Suprapubic skin (tissue), 4 donors: Measurements from ENCODE around the gene EIF4G2. TPM values are rescaled to one million over a fixed set of nuclear protein-coding genes. Genes with fewer than 3 reads are reported as not detected.

Experiments used
- DNase-seq, 2 donors: peaks; one replicate each; pipeline ENCODE4 v3.0.0-alpha.2; 2019; ENCODE audit warnings: low spot score in 2 of 2
- H3K27ac ChIP-seq: fragments of 200-600 bp; sonication (generic); one replicate; pipeline ENCODE4 v1.5.1; 2019
- H3K27me3 ChIP-seq: fragments of 200-600 bp; sonication (generic); one replicate; pipeline ENCODE4 v1.5.1; 2019
- H3K36me3 ChIP-seq: fragments of 200-600 bp; sonication (generic); one replicate; pipeline ENCODE4 v1.5.1; 2019
- H3K4me1 ChIP-seq: fragments of 200-600 bp; sonication (generic); one replicate; pipeline ENCODE4 v1.5.1; 2019
- H3K4me3 ChIP-seq: fragments of 200-600 bp; sonication (generic); one replicate; pipeline ENCODE4 v1.5.1; 2019; ENCODE audit warnings: mild to moderate bottlenecking
- H3K9me3 ChIP-seq: fragments of 200-600 bp; sonication (generic); one replicate; pipeline ENCODE4 v1.5.1; 2019
- EP300 ChIP-seq: sonication (generic); formaldehyde crosslinking; IDR thresholded peaks from one replicate; pipeline ENCODE4 v1.6.1; 2017; ENCODE audit warnings: antibody characterized with exemption
- POLR2A ChIP-seq, 2 donors: fragments of 450-650 bp; IDR thresholded peaks; one replicate each; pipeline ENCODE4 v1.6.1; 2017; ENCODE audit warnings: antibody characterized with exemption in 2 of 2, mild to moderate bottlenecking in 2 of 2, moderate library complexity in 2 of 2
- POLR2AphosphoS5 ChIP-seq, 3 donors: sonication (generic); formaldehyde crosslinking; IDR thresholded peaks; one replicate each; pipeline ENCODE4 v1.6.1; 2017; ENCODE audit warnings: antibody characterized with exemption in 3 of 3
- WGBS: methylation state at CpG from one replicate; pipeline ENCODE4 v1.1.5; 2018; 5-methylcytosine and 5-hydroxymethylcytosine counted together
- total RNA-seq, 4 donors: library from RNA; depleted of rRNA; stranded (reverse); fragments of >200 nt; gene quantifications; one replicate each; pipeline ENCODE4 v1.1.0, GENCODE V29; 2016
- TF ChIP-seq, protein P1 (sequence below), 2 donors: fragments of 200-600 bp in 1 of 2; fragments of 450-650 bp in 1 of 2; sonication (generic) in 1 of 2; IDR thresholded peaks; one replicate each; pipeline ENCODE4 v1.5.1; 2016 to 2019; ENCODE audit warnings: antibody characterized with exemption in 2 of 2, mild to moderate bottlenecking in 1 of 2, moderate library complexity in 1 of 2

EIF4G2 gene
- total RNA-seq, 4 donors from 2014 or later: 439 to 593 (median 477) TPM

DNA sequence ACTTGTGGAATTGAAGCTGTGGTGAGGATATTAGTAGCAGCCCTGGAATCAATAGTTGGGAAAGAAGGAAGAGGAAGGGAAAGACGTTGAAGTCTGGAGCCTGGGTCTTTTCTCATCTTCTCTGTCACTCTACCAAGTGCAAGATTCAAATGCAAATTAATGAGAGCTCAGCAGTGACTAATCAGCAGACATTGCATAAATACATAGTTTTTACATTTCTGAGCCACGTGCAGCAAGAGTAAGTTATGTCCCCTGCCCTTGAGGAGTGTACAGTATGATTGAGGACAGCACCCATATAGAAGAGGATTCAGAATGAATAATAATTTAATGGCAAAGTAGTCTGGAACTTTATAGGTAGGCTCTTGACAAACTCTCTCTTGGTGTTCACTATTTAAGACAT lies 33.9 kb downstream of the EIF4G2 start:
- no peaks in the 10 kb centered on the region for H3K9me3 ChIP-seq
- TF ChIP-seq, protein P1, sequence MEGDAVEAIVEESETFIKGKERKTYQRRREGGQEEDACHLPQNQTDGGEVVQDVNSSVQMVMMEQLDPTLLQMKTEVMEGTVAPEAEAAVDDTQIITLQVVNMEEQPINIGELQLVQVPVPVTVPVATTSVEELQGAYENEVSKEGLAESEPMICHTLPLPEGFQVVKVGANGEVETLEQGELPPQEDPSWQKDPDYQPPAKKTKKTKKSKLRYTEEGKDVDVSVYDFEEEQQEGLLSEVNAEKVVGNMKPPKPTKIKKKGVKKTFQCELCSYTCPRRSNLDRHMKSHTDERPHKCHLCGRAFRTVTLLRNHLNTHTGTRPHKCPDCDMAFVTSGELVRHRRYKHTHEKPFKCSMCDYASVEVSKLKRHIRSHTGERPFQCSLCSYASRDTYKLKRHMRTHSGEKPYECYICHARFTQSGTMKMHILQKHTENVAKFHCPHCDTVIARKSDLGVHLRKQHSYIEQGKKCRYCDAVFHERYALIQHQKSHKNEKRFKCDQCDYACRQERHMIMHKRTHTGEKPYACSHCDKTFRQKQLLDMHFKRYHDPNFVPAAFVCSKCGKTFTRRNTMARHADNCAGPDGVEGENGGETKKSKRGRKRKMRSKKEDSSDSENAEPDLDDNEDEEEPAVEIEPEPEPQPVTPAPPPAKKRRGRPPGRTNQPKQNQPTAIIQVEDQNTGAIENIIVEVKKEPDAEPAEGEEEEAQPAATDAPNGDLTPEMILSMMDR (IDR thresholded peaks at IDR 0.05): no peak
- TF ChIP-seq POLR2AphosphoS5 (IDR thresholded peaks at IDR 0.05) (no peak), POLR2A (IDR thresholded peaks at IDR 0.05) (no peak), EP300 (no peak)
- no peak for DNase-seq

DNA sequence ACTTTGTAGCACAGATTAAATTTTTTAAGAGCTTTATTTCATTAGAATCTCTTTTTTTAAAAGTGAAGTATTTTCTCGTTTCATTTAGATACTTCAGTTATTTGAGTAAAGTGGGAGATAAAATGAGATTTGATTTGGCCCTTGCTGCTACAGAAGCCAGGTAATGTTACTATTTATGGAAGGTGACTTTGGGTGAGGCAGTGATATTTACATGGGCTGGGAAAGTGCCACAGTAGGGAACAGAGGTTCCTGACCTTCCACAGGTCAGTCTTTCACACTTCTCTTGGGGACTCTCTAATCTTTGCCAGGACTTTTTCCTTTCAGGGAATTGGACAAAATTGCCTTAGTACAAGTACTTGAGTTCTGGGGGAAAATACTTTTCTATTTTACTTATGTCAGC lies 37.3 kb downstream of the EIF4G2 start:
- no peak overlapping the region for H3K4me3 ChIP-seq
- H3K4me1 ChIP-seq: peaks cover 6% of the 10 kb centered on the region
- DNase-seq: no peak
- H3K27ac ChIP-seq: no peak overlapping the region
- H3K27me3 ChIP-seq: no peaks in the 10 kb centered on the region
- 88% methylated on average over 1 of the region's 1 CpG for WGBS
- H3K36me3 ChIP-seq: peaks cover 52% of the 10 kb centered on the region
- TF ChIP-seq, protein P1 (IDR thresholded peaks at IDR 0.05): no peak
- no peak for TF ChIP-seq EP300
- no peak for TF ChIP-seq POLR2A (IDR thresholded peaks at IDR 0.05)
- TF ChIP-seq POLR2AphosphoS5 (IDR thresholded peaks at IDR 0.05): no peak
- no peaks in the 10 kb centered on the region for H3K9me3 ChIP-seq

More for the DNA sequence above, 33.9 kb downstream of the EIF4G2 start:
- H3K27ac ChIP-seq: no peak overlapping the region
- H3K4me1 ChIP-seq: peaks cover 14% of the 10 kb centered on the region
- H3K4me3 ChIP-seq: no peak overlapping the region
- H3K27me3 ChIP-seq: no peaks in the 10 kb centered on the region
- WGBS: 62% methylated on average over 2 of the region's 2 CpGs
- peaks cover 80% of the 10 kb centered on the region for H3K36me3 ChIP-seq

DNA sequence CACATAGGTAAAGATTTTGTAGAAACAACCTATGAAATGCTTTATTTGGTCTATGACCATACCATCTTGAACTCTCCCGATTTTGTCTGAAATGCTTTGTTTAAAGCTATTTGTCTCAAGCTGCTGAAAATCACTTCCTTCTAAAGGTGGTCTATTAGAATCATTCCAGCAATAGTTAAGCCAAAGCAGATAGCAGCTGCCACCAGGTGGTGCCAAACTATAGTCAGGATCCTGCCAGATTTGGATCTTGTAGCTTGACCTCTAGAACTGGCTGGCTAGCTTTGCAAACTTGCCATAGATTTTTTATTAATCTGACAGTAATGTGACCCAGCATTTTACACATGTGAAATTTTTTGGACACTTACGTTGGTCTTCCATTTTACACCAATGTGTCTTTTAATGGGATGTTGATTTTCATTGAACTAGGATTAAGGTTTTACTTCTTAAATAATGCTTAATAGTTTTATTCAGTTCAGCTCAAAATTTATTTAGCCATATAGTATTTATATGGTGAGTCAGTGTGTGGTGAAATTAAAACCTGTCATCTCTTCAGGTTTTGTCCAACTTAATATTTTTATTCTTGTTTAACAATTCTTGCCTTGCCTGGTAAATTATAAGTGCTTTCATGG lies 38.0 kb downstream of the EIF4G2 start:
- peaks cover 45% of the 10 kb centered on the region for H3K36me3 ChIP-seq
- no peak for DNase-seq
- TF ChIP-seq, protein P1 (IDR thresholded peaks at IDR 0.05): peak; percentile 29 to 58
- no peak for TF ChIP-seq EP300

DNA sequence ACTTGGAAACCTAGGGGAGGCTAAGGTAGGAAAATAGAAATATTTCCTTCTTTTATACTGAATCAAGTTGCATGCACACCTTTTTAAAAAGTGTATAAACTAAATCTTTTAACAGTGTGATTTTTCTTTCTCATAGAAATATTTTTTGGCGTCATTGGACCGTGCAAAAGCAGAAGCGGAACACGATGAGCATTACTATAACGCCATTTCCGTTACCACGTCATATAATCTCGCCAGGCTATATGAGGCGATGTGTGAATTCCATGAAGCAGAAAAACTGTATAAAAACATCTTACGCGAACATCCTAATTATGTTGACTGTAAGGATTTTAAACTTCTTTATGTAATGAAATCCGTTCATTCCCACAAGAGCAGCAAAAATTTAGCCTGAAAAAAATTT lies 44.3 kb downstream of the EIF4G2 start:
- WGBS: 88% methylated on average over 12 of the region's 12 CpGs
- H3K9me3 ChIP-seq: no peaks in the 10 kb centered on the region
- no peaks in the 10 kb centered on the region for H3K27me3 ChIP-seq
- H3K4me3 ChIP-seq: no peak overlapping the region
- no peaks in the 10 kb centered on the region for H3K4me1 ChIP-seq
- TF ChIP-seq POLR2AphosphoS5 (IDR thresholded peaks at IDR 0.05) (no peak), POLR2A (IDR thresholded peaks at IDR 0.05) (no peak), EP300 (no peak)
- TF ChIP-seq, protein P1 (IDR thresholded peaks at IDR 0.05): no peak
- DNase-seq: no peak
- H3K36me3 ChIP-seq: peaks cover 19% of the 10 kb centered on the region
- H3K27ac ChIP-seq: no peak overlapping the region

More for the DNA sequence above, 38.0 kb downstream of the EIF4G2 start:
- no peak overlapping the region for H3K27ac ChIP-seq
- 48% methylated on average over 2 of the region's 2 CpGs for WGBS
- H3K4me1 ChIP-seq: peaks cover 6% of the 10 kb centered on the region
- H3K4me3 ChIP-seq: no peak overlapping the region
- H3K9me3 ChIP-seq: no peaks in the 10 kb centered on the region
- H3K27me3 ChIP-seq: no peaks in the 10 kb centered on the region

DNA sequence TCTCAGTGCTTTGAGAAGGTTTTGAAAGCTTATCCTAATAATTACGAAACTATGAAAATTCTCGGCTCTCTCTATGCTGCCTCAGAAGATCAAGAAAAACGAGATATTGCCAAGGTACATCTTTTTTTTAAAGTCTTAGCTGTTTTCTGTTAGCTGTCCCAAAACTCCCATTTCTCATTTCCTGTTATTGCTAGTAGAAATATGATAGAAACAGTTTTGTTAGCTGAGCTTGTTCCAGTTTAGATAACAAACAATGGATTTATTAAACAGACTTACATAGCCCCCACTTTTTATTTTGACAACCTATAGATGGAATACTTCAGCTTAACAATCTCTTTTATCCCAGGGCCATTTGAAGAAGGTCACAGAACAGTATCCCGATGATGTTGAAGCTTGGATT lies 45.0 kb downstream of the EIF4G2 start:
- no peak overlapping the region for H3K4me3 ChIP-seq
- no peak for DNase-seq
- H3K27me3 ChIP-seq: no peaks in the 10 kb centered on the region
- H3K36me3 ChIP-seq: peaks cover 23% of the 10 kb centered on the region
- H3K4me1 ChIP-seq: no peaks in the 10 kb centered on the region
- no peak for TF ChIP-seq POLR2A (IDR thresholded peaks at IDR 0.05)
- TF ChIP-seq EP300: no peak
- TF ChIP-seq, protein P1 (IDR thresholded peaks at IDR 0.05): no peak
- no peak for TF ChIP-seq POLR2AphosphoS5 (IDR thresholded peaks at IDR 0.05)
- WGBS: 91% methylated on average over 4 of the region's 4 CpGs
- H3K27ac ChIP-seq: no peak overlapping the region
- H3K9me3 ChIP-seq: no peaks in the 10 kb centered on the region
